ENCODE results near the gene GJB3. TPM values are rescaled to one million over a fixed set of nuclear protein-coding genes. Genes with fewer than 3 reads are reported as not detected.
A peak's percentile ranks its signal among the peaks of the same experiment; 100 is the strongest.
"Not testable (repeated sequence)": the region's sequence is repeated elsewhere in the genome, so short reads cannot be mapped to it uniquely, and the experiment has no call there.

GJB3 gene
- 9.6 TPM for total RNA-seq (ENCODE audit: unreplicated experiment)
- long read RNA-seq, transcript GJB3-202 (2 exons, 2,217 nt), result major isoform, 8 of 9 reads
- long read RNA-seq, partial matches to known transcripts, result 1 of 9 reads
- long read RNA-seq, other reads (novel, unspliced or antisense), result 0 of 9 reads

DNA sequence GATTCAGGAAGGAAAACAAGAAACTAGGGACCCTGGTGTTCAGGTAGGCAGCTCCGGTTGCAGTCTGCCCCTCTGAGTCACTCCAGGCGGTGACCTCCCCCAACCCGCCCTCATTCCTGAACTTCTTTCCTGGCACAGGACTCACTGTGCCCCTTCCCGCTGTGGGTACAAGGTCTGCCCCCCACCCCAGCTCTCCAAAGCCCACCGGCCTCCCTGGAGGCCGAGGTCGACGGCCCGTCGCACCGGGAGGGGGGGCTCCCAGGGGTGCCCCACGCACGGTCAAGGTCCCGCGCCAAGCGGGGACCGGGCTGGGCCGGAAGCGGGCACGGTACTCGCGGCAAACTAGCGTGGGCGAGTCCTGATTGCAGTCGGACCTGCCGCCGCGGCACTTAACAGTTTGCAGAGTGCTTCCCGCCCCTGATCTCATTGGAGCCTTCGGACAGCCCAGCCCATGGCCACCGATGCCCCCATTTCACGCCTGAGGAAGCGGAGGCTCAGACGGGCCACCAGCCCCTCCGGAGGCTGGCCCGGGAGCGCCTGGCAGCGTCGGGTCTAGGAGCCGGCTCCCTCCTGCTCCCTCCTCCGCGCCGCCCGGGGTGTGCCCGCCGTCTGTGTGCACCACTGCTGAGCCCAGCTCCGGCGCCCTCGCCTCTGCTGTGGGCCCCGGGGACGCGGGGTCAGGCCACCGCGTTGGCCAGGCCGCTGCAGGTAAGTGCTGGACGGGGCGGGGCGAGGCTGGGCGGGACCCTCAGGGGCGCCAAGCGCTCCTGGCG lies at the start of gene GJB3:
GJB3 (plus strand) TSS at position 144 of the 773 bp plus-strand sequence. CDS start 3,549 bp downstream, outside the sequence.
- Mint-ChIP-seq H3K36me3 (ENCODE audit: low read depth, unreplicated experiment) (peaks cover 4% of the 10 kb centered on the region), H3K9me3 (ENCODE audit: unreplicated experiment) (no peaks in the 10 kb centered on the region), H3K4me1 (ENCODE audit: unreplicated experiment) (peaks cover 44% of the 10 kb centered on the region), H3K27ac (ENCODE audit: unreplicated experiment) (no peak within 1 kb of the TSS), H3K4me3 (ENCODE audit: unreplicated experiment) (peak within 1 kb of the TSS; percentile 86), H3K27me3 (ENCODE audit: unreplicated experiment) (peaks cover 12% of the 10 kb centered on the region)
- DNase-seq (ENCODE audit: low spot score), result peak; percentile 29
- TF ChIP-seq, protein P1, sequence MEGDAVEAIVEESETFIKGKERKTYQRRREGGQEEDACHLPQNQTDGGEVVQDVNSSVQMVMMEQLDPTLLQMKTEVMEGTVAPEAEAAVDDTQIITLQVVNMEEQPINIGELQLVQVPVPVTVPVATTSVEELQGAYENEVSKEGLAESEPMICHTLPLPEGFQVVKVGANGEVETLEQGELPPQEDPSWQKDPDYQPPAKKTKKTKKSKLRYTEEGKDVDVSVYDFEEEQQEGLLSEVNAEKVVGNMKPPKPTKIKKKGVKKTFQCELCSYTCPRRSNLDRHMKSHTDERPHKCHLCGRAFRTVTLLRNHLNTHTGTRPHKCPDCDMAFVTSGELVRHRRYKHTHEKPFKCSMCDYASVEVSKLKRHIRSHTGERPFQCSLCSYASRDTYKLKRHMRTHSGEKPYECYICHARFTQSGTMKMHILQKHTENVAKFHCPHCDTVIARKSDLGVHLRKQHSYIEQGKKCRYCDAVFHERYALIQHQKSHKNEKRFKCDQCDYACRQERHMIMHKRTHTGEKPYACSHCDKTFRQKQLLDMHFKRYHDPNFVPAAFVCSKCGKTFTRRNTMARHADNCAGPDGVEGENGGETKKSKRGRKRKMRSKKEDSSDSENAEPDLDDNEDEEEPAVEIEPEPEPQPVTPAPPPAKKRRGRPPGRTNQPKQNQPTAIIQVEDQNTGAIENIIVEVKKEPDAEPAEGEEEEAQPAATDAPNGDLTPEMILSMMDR (IDR thresholded peaks at IDR 0.05; ENCODE audit: unreplicated experiment), result no peak

DNA sequence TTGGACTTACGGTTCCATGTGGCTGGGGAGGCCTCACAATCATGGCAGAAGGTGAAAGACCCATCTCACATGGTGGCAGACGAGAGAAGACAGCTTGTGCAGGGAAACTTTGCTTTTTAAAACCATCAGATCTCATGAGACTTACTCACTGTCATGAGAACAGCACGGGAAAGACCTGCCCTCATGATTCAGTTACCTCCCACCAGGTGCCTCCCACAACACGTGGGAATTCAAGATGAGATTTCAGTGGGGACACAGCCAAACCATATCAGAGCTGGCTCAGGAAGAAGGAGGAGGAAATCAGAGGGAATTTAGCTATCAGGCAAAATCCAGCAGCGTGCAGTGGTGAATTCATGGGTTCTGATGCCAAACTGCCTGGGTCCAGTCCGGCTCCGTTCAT lies 48.2 kb upstream of the GJB3 start:
- not testable (repeated sequence) for H3K9me3 Mint-ChIP-seq (ENCODE audit: unreplicated experiment); DNase-seq (ENCODE audit: low spot score); H3K27me3 Mint-ChIP-seq (ENCODE audit: unreplicated experiment); H3K36me3 Mint-ChIP-seq (ENCODE audit: low read depth, unreplicated experiment); H3K4me3 Mint-ChIP-seq (ENCODE audit: unreplicated experiment); H3K4me1 Mint-ChIP-seq (ENCODE audit: unreplicated experiment); H3K27ac Mint-ChIP-seq (ENCODE audit: unreplicated experiment)

DNA sequence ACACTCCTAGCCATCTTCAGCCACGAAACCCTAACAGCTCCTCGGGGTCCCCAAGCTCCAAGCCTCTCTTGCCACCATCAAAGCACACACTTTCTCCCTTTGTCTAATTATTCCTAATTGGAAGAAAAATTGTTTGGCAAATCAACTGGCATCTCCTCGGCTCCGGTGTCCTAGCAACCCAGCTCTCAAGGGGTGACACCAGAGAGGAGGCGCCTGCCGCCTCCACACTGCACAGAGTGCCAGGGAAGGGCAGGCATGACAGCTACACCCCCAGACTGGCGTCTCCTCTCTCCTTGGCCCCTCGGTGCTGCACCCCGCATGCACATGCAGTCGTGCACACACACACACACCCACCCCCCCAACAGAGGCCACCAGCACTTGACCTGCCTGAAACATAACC lies 44.3 kb upstream of the GJB3 start:
- Mint-ChIP-seq H3K9me3 (ENCODE audit: unreplicated experiment) (no peaks in the 10 kb centered on the region), H3K36me3 (ENCODE audit: low read depth, unreplicated experiment) (no peaks in the 10 kb centered on the region), H3K4me3 (ENCODE audit: unreplicated experiment) (no peak overlapping the region), H3K4me1 (ENCODE audit: unreplicated experiment) (peaks cover 4% of the 10 kb centered on the region), H3K27me3 (ENCODE audit: unreplicated experiment) (peaks cover 7% of the 10 kb centered on the region), H3K27ac (ENCODE audit: unreplicated experiment) (no peak overlapping the region)
- DNase-seq (ENCODE audit: low spot score), result no peak
- TF ChIP-seq, protein P1 (IDR thresholded peaks at IDR 0.05; ENCODE audit: unreplicated experiment), result no peak

DNA sequence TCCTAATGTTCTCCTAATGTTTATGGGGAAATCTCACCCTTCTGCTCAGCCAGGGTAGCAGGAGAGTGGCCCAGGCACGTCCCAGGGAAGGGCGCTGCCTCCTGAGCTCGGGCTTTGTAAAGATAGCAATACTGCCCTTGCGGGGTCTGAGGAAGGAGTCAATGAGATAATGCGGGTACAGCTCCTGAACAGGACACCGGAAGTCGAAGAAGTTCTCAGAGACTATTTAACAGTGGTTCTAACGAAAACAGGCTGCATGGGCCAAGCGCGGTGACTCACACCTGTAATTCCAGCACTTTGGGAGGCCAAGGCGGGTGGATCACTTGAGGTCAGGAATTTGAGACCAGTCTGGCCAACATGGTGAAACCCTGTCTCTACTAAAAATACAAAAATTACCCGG lies 43.8 kb upstream of the GJB3 start:
- not testable (repeated sequence) for DNase-seq (ENCODE audit: low spot score); H3K9me3 Mint-ChIP-seq (ENCODE audit: unreplicated experiment); H3K27me3 Mint-ChIP-seq (ENCODE audit: unreplicated experiment); H3K4me1 Mint-ChIP-seq (ENCODE audit: unreplicated experiment); H3K4me3 Mint-ChIP-seq (ENCODE audit: unreplicated experiment); H3K27ac Mint-ChIP-seq (ENCODE audit: unreplicated experiment); H3K36me3 Mint-ChIP-seq (ENCODE audit: low read depth, unreplicated experiment)

DNA sequence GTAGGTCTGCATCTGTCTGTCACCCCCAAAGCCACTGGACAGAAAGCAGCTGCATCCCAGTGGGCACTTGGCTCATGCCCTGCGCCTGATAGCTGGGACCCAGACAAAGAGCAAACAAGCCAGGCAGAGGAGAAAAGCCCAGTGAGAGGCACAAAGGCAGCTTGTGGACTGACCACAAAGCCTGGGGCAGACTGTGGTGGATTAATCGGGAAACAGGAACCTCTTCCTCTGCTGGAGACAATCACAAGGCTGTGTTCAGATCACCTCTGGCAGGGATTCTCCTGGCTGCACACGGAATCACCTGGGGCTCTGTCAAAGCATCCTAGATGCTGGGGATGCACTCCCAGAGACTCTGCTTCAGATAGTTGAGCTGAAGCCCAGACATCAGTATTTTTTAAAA lies 41.4 kb upstream of the GJB3 start:
- Mint-ChIP-seq H3K36me3 (ENCODE audit: low read depth, unreplicated experiment) (no peaks in the 10 kb centered on the region), H3K9me3 (ENCODE audit: unreplicated experiment) (no peaks in the 10 kb centered on the region), H3K4me1 (ENCODE audit: unreplicated experiment) (peaks cover 4% of the 10 kb centered on the region), H3K27me3 (ENCODE audit: unreplicated experiment) (peaks cover 7% of the 10 kb centered on the region), H3K27ac (ENCODE audit: unreplicated experiment) (no peak overlapping the region), H3K4me3 (ENCODE audit: unreplicated experiment) (no peak overlapping the region)
- TF ChIP-seq, protein P1 (IDR thresholded peaks at IDR 0.05; ENCODE audit: unreplicated experiment), result no peak
- no peak for DNase-seq (ENCODE audit: low spot score)
